ENCODE data around the gene MTERF2. TPM values are rescaled to one million over a fixed set of nuclear protein-coding genes. Genes with fewer than 3 reads are reported as not detected.

MTERF2 gene
- total and polyA plus RNA-seq, 2 of the 13 experiments (the other 11 are each of a cell fraction or from before 2014, with no cell fraction given) = 8.0 to 11.6 TPM

DNA sequence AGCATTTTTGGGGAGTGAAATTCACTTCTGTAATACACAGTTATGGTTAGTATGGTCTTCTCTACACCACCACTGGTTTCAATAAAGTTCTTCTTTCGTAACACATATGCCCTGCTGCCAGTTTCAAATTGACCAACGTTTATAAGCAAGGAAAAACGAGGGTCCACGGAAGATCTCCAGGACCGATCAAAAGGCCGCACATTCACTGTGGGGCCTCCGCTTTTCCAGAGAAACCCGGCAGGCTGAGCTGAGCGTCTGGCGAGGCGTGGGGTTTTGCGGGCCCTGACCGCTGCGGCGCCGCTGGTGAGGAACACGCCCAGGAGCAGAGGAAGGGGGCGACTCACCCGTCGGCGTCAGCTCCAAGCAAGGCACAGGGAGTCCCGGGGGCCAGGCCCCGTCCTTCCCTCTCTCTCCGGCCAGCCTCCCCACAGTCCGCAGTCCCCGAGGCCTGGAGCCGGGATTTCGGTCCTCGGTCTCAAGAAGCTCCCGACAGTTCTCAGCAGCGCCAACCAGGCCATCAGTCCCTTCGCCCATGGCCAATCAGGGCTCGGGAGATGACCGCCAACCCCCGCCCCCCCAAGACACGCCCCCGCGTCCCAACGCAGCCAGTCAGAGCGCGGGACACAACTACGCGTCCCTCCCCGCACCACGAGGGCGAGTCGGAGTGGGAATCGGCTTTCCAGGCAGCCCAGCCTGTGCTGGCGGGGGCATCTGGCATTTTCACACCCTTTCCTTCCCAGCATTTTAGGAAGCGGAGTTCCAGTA, at the start of gene MTERF2 (continued):
- TF ChIP-seq, protein P1, sequence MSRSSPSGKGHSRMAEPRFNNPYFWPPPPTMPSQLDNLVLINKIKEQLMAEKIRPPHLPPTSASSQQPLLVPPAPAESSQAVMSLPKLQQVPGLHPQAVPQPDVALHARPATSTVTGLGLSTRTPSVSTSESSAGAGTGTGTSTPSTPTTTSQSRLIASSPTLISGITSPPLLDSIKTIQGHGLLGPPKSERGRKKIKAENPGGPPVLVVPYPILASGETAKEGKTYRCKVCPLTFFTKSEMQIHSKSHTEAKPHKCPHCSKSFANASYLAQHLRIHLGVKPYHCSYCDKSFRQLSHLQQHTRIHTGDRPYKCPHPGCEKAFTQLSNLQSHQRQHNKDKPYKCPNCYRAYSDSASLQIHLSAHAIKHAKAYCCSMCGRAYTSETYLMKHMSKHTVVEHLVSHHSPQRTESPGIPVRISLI (CRISPR knock-in tag; IDR thresholded peaks at IDR 0.05; ENCODE audit: borderline replicate concordance) = no peak
- TF ChIP-seq SNAI1 (CRISPR knock-in tag; IDR thresholded peaks at IDR 0.05; ENCODE audit: borderline replicate concordance) (peak; percentile 71; the same call in 1 of the 2 replicates), SRSF1 (optimal IDR thresholded peaks at IDR 0.05; ENCODE audit: low read depth, low read length) (peak; percentile 69), MTA1 (CRISPR knock-in tag; IDR thresholded peaks at IDR 0.05; ENCODE audit: borderline replicate concordance) (no peak), FOXC1 (CRISPR knock-in tag; IDR thresholded peaks at IDR 0.05; ENCODE audit: borderline replicate concordance) (peak; percentile 69; the same call in 1 of the 2 replicates), HOXA5 (CRISPR knock-in tag; IDR thresholded peaks at IDR 0.05) (peak; percentile 87; the same call in 1 of the 2 replicates), ZNF558 (CRISPR knock-in tag; IDR thresholded peaks at IDR 0.05; ENCODE audit: borderline replicate concordance) (no peak; the same call in 1 of the 2 replicates), RFXAP (CRISPR knock-in tag; IDR thresholded peaks at IDR 0.05; ENCODE audit: borderline replicate concordance) (peak; percentile 81; the same call in 1 of the 2 replicates), ZMYM4 (CRISPR knock-in tag; IDR thresholded peaks at IDR 0.05) (peak; percentile 92), SRSF4 (IDR thresholded peaks at IDR 0.05; ENCODE audit: low read depth, low read length, poor library complexity, severe bottlenecking) (no peak), ZNF484 (CRISPR knock-in tag; IDR thresholded peaks at IDR 0.05; ENCODE audit: borderline replicate concordance, low read depth) (no peak), KDM5B (CRISPR knock-in tag; IDR thresholded peaks at IDR 0.05; ENCODE audit: borderline replicate concordance) (peak; percentile 85; the same call in 1 of the 2 replicates), ZNF367 (CRISPR knock-in tag; IDR thresholded peaks at IDR 0.05; ENCODE audit: borderline replicate concordance) (peak; percentile 43; the same call in 1 of the 2 replicates), ZNF670 (CRISPR knock-in tag; IDR thresholded peaks at IDR 0.05; ENCODE audit: borderline replicate concordance) (no peak), FOXM1 (CRISPR knock-in tag; IDR thresholded peaks at IDR 0.05) (no peak), WIZ (CRISPR knock-in tag; IDR thresholded peaks at IDR 0.05) (no peak), NR3C1 (CRISPR knock-in tag; IDR thresholded peaks at IDR 0.05) (no peak)
- TF ChIP-seq, protein P2, sequence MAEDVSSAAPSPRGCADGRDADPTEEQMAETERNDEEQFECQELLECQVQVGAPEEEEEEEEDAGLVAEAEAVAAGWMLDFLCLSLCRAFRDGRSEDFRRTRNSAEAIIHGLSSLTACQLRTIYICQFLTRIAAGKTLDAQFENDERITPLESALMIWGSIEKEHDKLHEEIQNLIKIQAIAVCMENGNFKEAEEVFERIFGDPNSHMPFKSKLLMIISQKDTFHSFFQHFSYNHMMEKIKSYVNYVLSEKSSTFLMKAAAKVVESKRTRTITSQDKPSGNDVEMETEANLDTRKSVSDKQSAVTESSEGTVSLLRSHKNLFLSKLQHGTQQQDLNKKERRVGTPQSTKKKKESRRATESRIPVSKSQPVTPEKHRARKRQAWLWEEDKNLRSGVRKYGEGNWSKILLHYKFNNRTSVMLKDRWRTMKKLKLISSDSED (CRISPR knock-in tag; IDR thresholded peaks at IDR 0.05) = no peak
- TF ChIP-seq, protein P3, sequence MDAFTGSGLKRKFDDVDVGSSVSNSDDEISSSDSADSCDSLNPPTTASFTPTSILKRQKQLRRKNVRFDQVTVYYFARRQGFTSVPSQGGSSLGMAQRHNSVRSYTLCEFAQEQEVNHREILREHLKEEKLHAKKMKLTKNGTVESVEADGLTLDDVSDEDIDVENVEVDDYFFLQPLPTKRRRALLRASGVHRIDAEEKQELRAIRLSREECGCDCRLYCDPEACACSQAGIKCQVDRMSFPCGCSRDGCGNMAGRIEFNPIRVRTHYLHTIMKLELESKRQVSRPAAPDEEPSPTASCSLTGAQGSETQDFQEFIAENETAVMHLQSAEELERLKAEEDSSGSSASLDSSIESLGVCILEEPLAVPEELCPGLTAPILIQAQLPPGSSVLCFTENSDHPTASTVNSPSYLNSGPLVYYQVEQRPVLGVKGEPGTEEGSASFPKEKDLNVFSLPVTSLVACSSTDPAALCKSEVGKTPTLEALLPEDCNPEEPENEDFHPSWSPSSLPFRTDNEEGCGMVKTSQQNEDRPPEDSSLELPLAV (CRISPR knock-in tag; conservative IDR thresholded peaks at IDR 0.05; ENCODE audit: low read depth) = no peak
- TF ChIP-seq, protein P4, sequence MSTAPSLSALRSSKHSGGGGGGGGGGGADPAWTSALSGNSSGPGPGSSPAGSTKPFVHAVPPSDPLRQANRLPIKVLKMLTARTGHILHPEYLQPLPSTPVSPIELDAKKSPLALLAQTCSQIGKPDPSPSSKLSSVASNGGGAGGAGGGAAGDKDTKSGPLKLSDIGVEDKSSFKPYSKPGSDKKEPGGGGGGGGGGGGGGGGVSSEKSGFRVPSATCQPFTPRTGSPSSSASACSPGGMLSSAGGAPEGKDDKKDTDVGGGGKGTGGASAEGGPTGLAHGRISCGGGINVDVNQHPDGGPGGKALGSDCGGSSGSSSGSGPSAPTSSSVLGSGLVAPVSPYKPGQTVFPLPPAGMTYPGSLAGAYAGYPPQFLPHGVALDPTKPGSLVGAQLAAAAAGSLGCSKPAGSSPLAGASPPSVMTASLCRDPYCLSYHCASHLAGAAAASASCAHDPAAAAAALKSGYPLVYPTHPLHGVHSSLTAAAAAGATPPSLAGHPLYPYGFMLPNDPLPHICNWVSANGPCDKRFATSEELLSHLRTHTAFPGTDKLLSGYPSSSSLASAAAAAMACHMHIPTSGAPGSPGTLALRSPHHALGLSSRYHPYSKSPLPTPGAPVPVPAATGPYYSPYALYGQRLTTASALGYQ (CRISPR knock-in tag; IDR thresholded peaks at IDR 0.05) = peak; percentile 70; the same call in 1 of the 2 replicates
